SU-DHL-6 (cell line): ENCODE measurements around the gene RFXANK.

ENCODE experiments used
- CTCF ChIP-seq: fragments of 200-600 bp; sonication (generic); IDR thresholded peaks from one replicate; pipeline ENCODE4 v1.5.1; 2017; ENCODE audit warnings: antibody characterized with exemption, mild to moderate bottlenecking, low read length, moderate library complexity; ENCODE audit not compliant: insufficient read depth, poor library complexity, severe bottlenecking
- EZH2phosphoT487 ChIP-seq: fragments of 200-600 bp; sonication (generic), shearing (Covaris generic); conservative IDR thresholded peaks from 2 replicates; pipeline ENCODE4 v1.6.1; 2018; ENCODE audit warnings: mild to moderate bottlenecking, antibody characterized with exemption, low read length, moderate library complexity, mixed read lengths

- no peak for TF ChIP-seq CTCF
- no peak for TF ChIP-seq EZH2phosphoT487
Measured at GRCh38 chr19:19227217-19227616, 35.2 kb downstream of the RFXANK start.
